Measurements from ENCODE around the gene PTP4A1. TPM values are rescaled to one million over a fixed set of nuclear protein-coding genes. Genes with fewer than 3 reads are reported as not detected.
"Not testable (repeated sequence)": the region's sequence is repeated elsewhere in the genome, so short reads cannot be mapped to it uniquely, and the experiment has no call there.

Gene PTP4A1
- 44.2 and 48.4 TPM in 2 replicates for total RNA-seq

- Histone ChIP-seq H3K4me3 (ENCODE audit: low read depth, low read length) (peak within 1 kb of the TSS; percentile 99), H3K36me3 (ENCODE audit: control insufficient read depth, insufficient read depth, low read length) (no peaks in the 10 kb centered on the region), H3K27me3 (ENCODE audit: control insufficient read depth, insufficient read depth, low read length) (no peaks in the 10 kb centered on the region)
- TF ChIP-seq CTCF (IDR thresholded peaks at IDR 0.05; ENCODE audit: insufficient read depth, low read length, poor library complexity, severe bottlenecking): no peak
- DNase-seq (ENCODE audit: low read depth): peak; percentile 86
Measured at GRCh38 chr6:63572044-63572746, at the start of gene PTP4A1, which contains the start of gene LOC128125822. TSS of gene PTP4A1 (plus strand) at chr6:63572480. CDS start at chr6:63576881, 4,401 bp downstream. TSS of gene LOC128125822 (plus strand) at chr6:63572480.

GRCh38 chr6:63522911-63523287 lies 49.4 kb upstream of the PTP4A1 start:
- H3K4me3 ChIP-seq (ENCODE audit: low read depth, low read length); H3K36me3 ChIP-seq (ENCODE audit: control insufficient read depth, insufficient read depth, low read length); DNase-seq (ENCODE audit: low read depth); H3K27me3 ChIP-seq (ENCODE audit: control insufficient read depth, insufficient read depth, low read length): not testable (repeated sequence)

GRCh38 chr6:63523630-63524029 lies 48.6 kb upstream of the PTP4A1 start:
- no peaks in the 10 kb centered on the region for H3K36me3 ChIP-seq (ENCODE audit: control insufficient read depth, insufficient read depth, low read length)
- no peak for TF ChIP-seq CTCF (IDR thresholded peaks at IDR 0.05; ENCODE audit: insufficient read depth, low read length, poor library complexity, severe bottlenecking)
- no peak overlapping the region for H3K4me3 ChIP-seq (ENCODE audit: low read depth, low read length)
- DNase-seq (ENCODE audit: low read depth): no peak
- no peaks in the 10 kb centered on the region for H3K27me3 ChIP-seq (ENCODE audit: control insufficient read depth, insufficient read depth, low read length)

DNA sequence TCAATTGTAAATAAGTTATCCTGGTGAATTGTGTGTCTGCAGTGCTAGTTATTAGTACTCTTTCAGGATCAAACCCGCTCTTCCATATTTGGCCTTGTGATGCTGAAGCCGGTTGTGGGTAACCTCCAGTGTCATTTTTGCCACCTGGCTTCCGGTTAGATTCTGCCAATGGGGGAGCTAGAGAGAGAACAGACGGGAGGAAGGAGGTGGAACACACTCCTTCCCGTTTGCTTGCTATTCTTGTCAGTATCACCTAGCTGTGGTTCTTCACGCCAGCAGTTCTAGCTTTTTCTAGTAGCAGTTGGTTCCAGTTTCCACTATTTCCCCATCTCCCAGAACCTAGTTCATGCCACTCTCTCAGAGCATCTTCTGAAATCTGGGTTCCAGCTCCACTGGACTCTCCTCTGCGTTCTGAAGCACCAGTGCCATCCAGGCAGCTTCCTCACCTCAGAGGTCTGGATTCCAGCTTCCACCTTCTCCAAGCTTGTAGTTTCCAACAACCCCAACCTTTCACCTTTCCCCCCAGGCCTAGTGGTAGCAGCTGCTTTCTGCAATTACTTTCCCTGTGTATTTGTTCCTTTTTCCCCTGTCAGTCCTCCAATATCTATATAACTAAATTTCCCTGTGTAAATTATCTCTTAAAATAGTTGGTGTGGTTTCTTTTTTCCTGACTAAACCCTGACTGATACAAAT lies 46.9 kb upstream of the PTP4A1 start:
- no peak overlapping the region for H3K4me3 ChIP-seq (ENCODE audit: low read depth, low read length)
- H3K27me3 ChIP-seq (ENCODE audit: control insufficient read depth, insufficient read depth, low read length): no peaks in the 10 kb centered on the region
- no peak for DNase-seq (ENCODE audit: low read depth)
- TF ChIP-seq CTCF (IDR thresholded peaks at IDR 0.05; ENCODE audit: insufficient read depth, low read length, poor library complexity, severe bottlenecking): no peak
- H3K36me3 ChIP-seq (ENCODE audit: control insufficient read depth, insufficient read depth, low read length): no peaks in the 10 kb centered on the region

GRCh38 chr6:63526931-63527330 lies 45.3 kb upstream of the PTP4A1 start:
- Histone ChIP-seq H3K27me3 (ENCODE audit: control insufficient read depth, insufficient read depth, low read length) (no peaks in the 10 kb centered on the region), H3K4me3 (ENCODE audit: low read depth, low read length) (no peak overlapping the region), H3K36me3 (ENCODE audit: control insufficient read depth, insufficient read depth, low read length) (no peaks in the 10 kb centered on the region)
- DNase-seq (ENCODE audit: low read depth): no peak
- no peak for TF ChIP-seq CTCF (IDR thresholded peaks at IDR 0.05; ENCODE audit: insufficient read depth, low read length, poor library complexity, severe bottlenecking)

- Histone ChIP-seq H3K4me3 (ENCODE audit: low read depth, low read length) (no peak overlapping the region), H3K27me3 (ENCODE audit: control insufficient read depth, insufficient read depth, low read length) (no peaks in the 10 kb centered on the region), H3K36me3 (ENCODE audit: control insufficient read depth, insufficient read depth, low read length) (no peaks in the 10 kb centered on the region)
- DNase-seq (ENCODE audit: low read depth): peak; percentile 96
- no peak for TF ChIP-seq CTCF (IDR thresholded peaks at IDR 0.05; ENCODE audit: insufficient read depth, low read length, poor library complexity, severe bottlenecking)
Measured at GRCh38 chr6:63527658-63528514, 44.4 kb upstream of the PTP4A1 start.

Data from kidney epithelial cell (primary cell).